ENCODE results near the gene ENDOV.

ENDOV gene

DNA sequence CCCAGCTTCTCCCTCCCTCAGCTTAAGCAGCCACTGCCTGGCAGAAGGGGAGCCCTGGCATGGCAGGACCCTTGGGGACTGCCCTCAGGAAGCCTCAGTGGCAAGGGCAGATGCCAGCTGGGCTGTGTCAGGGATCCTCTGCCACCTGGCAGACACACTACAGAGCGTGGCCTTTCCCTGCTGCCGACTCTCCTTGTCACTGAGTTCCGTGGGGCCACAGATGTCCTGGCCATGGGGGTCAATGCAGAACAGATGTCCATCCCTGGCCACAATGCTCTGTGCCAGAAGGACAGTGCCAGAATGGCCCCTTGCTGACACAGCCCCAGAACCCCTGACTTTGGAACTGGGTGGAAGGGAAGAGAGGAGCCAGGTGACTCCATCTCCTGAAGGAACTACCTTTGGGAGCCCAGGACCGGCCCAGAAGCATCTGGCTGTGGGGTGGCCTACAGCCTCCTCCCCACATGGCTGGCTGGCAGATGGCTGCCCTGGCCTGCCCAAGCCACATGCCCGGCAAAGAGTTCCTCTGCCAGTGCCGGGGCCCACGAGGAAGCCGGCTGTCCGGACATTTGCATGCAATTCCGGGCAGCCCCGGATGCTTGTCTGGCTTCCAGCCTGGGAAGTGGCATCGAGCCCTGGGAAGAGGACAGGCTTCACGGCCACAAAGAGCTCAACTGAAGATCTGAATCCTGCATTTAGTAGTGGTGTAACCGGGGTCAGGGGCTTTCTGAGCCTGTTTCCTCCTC lies 37.4 kb downstream of the ENDOV start:
- FAIRE-seq, result no peak

DNA sequence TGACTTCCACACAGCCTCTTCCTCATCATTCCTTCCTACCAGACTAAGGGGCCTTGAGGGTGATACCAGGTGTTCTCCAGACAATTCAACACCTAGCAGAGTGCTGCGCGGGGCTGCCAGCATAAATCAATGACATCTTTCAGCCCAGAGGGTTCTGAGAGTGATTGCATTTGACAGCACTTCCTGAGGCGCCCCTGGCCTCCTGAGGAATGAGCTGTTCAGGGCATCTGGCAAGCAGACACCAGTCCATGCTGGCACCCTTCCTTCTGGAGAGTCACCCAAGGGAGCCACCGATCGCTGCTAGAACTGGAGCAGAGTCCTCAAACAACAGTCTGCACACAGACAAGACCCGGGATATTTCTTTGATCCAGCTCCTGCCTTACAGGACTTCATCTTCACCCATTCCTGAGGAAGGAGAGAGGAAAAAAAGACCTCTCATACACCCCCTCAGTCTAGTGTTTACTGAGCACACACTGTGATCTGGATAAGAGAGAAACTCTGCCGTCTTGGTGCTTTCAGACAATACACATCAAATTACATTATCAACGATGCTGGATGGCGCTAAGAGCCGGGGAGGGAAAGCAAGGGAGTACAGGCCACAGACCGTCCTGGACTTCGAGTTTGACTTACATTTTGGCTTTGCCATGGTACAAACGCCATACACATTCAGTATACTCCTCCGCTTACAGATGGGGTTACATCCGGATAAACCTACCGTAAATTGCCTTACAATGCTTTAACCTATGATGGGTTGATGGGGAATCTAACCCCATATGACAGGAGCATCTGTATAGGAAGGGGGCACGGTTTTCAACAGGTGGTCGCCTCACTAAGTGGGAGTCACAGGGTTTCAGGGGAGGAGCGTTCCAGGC lies 38.4 kb downstream of the ENDOV start:
- FAIRE-seq, result no peak

DNA sequence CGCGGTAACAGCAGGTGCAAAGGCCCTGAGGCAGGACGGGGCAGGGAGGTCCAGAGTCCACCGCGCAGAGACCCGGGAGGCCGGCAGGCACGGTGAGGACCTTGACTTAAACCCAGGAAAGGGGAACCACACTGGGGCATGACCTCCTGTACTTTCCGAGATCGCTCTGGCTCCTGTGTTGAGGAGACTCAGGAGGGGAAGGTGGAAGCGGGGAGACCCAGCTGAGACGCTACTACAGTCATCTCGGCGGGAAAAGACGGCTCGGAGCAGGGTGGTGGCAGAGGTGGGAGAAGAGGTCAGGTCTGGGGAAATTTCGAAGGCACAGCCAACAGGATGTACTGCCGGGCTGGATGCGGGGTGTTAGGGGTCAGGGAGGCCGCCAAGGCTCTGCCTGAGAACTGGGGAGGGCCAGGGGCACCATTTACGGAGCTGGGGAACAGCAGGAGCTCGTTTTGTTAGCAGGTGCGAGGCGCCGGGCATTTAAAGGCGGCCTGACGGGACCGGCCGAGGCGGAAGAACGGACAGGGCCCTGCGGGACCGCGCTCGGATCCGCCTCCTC lies 39.1 kb downstream of the ENDOV start:
- FAIRE-seq, result no peak

DNA sequence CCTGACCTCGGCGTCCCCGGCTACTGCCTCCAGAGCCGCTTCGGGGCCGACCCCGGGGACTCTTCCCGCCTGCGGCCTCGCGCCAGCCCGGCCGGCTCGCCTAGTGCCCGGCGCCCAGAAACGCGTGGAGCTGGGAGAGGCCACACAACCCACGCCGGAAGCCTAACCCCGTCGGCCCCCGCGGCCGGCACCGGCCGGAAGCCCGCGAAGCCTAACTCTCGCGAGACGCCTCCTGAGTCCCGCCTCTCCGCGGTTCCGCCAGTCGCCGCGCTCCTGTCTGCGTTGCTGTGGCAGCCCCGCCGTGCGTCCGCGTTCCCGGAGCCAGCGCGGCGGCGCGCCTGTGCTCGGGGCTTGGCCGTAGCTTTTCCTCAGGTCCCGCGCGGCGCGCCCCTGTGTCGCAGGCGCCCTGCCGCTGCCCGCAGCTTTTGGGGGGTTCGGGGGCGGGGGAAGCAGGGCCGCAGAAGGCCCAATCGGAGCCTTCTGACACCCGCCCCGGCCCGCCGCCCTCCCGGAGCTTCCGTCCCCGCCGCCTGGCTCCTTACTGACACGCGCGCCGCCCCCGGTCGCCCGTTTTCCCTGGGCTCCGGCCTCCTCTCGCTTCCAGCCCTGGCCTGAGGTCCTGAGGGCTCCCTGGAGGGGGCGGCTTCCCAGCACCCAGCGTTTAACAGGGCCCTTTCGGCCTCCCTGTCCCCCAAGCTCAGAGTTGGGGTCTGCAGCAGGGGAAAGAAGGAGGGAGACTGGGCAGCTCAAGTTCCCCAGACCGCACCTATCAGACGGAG lies 39.8 kb downstream of the ENDOV start:
- FAIRE-seq, result no peak

DNA sequence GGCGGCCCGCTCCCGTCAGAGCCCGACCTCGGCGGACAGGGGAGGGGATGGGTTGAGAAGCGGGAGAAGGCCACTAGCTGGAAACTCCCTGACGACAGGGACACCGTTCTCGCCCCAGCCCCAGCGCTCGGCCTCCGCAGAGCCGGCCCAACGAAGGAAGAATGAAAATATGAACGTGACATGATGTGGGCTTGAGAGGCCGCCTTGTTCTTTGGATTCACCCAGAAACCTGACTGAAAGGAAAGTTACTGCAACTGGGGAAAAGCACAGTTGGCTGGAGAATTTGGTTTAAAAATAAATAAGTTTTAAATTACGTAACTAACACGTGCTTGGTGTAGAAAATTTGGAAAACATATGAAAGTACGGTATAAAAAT lies 40.4 kb downstream of the ENDOV start:
- FAIRE-seq, result no peak

DNA sequence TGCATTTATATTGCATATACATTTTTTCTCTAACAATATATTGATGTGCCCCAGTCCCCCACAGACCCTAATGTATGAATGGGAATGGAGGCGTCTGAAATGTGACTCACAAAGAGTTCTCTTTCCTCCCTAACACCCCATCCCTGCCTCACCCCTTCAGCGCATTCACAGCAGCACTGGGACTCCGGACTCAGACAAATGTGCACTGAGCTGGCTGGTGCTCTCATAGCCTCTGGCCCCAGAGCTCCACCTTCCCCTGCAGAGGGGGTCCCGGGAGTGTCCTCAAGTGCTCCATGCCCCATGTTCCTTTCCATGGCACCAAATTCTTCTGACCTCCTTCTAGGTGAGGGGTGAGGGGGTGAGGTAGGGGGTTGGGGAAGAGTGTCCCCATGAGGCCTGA lies 40.8 kb downstream of the ENDOV start:
- FAIRE-seq, result no peak

DNA sequence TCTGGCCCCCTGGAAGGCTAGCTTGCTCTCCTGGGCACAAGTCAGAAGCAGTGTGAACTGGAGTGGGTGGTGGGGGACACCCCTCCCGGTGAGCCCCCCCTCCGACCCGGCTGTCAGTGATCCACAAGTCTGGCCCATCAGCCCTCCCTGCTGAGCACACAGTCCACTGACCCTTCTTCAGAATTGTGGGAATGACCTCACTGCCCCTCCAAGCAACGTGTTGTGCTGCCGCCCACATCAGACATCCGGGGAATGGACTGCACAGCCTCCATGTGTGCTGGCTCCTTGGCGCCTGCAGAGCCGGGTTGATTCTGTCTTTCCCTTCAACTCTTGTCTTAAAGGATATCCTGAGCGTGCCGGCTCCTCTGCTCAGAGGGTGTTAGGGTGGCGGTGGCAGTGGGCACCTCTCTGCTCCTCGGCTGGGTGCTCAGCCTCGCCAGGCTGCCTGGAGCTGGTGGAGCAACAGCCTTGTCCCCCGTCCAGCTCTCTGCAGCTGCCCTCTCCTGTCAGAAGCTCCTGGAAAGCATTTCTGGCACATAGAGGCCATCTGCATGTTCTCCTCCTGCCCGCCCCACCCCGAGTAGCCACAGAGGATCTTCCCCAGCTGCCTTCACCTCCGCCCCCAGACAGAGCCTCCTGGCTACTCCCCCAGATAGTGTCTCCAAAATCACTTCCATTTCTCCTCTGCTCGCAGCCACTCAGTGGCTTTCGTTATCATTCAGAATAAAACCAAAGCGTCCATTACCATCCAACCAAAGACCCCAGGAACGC lies 41.7 kb downstream of the ENDOV start:
- FAIRE-seq, result no peak

DNA sequence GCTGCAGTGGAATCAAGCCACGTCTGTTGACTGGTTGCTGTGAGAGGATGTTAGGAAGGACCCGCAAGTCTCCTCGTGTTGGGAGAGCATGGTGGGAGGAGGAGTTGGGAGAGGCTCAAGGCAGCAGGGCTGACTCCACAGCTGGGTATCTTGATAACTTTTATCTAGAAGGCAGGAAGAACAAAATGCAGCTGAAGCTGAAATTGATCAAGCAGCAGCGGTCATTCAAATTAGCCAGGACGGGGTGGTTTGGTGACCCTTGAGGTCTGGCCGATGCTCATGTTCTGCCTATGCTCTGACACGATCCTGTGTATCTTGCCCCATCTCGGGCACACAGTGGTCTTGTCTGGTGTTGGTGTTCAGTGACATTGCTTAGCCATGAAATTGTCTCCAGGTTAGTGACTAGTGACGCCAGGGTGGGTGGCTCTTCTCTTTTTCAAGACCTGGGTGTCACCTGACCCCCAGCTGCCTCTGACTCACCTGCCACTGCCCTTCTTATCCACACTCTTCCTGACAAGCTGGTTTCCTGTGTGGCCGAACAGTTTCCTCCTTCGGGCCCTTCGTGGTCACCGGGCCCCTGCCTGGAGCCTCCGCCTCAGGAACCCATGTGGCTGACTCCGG lies 42.4 kb downstream of the ENDOV start:
- no peak for FAIRE-seq

DNA sequence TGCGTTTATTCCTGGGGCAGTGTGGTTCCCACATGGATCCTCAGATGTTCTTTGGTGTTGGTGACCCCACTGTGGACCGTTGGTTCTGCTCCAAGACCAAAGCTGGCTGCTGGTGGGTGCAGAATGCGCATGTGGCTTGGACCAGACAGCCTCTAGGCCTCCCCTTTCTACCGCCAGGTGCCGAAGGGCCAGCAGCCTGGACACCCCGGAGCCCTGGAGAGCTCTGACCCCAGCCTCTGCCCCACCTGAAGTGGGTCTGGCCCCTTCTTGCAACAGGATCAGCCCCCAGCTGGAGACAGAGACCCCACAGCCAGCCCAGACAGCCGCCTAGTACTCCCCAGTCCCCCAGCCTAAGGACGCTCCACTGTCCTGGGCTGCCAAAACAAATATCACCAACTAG lies 43.0 kb downstream of the ENDOV start:
- FAIRE-seq, result no peak

DNA sequence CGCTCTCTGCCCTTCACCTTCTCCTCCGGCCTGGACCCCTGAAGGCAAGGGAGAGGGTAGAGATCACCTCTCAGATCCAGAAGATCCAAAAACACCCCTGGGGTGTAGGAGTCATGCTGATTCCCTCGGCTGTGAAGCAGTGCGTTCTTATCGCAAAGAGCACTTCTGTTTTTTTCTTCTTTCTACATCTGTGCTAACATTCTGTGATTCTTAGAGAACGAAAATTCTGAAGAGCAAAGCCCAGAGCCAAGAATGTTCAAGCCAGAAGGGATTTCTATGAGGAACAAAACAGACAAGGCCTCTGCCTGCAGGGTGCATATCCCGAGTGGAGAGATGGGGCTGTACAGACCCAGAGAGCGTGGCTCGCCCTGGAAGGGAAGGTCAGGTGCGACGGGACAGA lies 44.3 kb downstream of the ENDOV start:
- no peak for FAIRE-seq

DNA sequence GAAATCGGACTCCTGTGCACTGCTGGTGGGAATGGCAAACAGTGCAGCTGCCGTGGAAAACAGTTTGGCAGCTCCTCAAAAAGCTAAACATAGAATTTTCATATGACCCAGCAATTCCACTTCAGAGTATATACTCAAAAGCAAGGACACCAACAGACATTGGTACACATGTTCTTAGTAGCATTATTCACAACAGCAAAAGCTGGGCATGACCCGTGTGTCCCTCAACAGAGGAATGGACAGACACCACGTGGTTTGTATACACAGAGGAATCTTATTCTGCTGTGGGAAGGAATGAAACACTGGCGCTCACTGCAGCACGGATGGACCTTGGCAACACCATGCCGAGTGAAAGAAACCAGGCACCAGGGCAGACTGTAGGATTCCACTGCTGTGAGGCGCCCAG lies 45.5 kb downstream of the ENDOV start:
- no peak for FAIRE-seq

DNA sequence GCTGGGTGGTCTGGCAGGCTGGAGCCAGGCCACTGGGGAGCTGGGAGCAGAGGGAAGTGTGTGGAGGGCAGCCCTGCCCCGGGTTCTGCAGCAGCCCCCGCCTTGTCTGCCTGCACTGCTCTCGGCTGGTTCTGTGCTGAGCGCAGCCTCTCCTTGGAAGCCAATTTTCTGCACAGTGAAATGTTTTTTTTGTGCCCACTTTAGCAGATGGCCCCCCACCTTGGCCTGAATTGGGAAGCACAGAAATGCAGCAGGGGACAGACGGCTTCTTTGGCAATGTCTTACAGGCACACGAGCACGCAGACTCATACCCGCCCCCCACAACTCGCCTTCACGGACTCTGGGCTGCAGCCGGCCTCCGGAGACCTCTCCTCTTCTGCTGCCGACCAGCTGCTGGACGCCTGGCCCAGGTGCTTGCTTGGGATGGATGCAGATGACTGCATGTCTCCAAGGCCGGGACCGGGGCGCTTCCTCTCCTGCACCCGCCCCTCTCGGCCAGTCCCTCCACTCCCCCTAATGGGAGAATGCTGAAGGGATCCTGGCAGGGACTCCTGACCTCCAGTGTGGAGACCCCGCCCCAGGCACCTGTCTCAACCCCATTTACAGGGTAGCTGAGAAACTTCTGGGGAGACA lies 46.7 kb downstream of the ENDOV start:
- no peak for FAIRE-seq

DNA sequence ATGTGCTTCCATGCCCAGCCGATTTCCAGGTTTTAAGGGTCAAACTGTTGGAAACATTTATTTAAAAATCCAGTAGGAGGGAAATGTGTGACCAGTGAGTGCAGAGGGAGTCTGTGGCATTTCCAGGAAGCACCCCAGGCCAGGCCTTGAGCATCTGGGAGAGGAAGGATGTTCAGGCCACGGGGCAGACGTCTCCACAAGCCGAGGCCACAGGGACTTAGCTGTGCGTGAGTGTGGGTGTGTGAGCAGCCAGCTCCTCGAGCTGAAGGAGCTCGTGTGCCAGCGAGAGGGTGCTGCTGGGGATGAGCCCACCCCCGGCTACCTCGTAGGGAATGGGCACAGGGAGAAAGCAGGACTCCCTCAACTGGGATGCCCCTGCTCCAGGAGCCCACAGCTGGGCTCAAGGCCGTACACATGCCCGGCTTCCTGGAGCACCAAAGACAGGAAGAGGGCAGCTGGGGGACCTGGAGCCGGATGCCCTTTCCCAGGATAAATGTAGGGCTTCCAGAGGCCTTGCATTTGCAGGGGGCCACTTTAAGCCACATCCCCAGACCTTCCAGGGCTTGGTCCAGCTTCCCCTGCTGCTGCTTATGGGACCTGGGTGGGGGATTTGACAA lies 48.9 kb downstream of the ENDOV start:
- no peak for FAIRE-seq

DNA sequence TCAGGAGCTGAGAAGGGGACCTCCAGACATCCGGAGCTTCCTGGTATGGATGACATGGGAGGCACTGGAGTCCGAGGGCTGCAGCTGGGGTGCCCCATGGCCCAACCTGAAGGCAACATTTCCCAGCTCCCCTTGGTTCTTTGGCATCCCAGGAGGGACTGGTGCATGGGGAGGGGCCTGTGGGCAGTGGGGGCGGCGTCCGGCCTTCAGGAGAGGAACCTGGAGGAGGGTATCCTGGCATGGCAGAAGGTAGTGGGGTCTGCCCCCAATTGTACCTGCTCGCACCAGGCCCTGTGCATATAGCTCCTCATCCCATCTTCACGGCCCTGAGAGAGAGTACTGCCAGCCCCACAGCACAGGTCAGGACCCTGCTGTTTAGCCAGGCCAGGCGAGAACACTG lies 49.5 kb downstream of the ENDOV start:
- FAIRE-seq, result no peak

DNA sequence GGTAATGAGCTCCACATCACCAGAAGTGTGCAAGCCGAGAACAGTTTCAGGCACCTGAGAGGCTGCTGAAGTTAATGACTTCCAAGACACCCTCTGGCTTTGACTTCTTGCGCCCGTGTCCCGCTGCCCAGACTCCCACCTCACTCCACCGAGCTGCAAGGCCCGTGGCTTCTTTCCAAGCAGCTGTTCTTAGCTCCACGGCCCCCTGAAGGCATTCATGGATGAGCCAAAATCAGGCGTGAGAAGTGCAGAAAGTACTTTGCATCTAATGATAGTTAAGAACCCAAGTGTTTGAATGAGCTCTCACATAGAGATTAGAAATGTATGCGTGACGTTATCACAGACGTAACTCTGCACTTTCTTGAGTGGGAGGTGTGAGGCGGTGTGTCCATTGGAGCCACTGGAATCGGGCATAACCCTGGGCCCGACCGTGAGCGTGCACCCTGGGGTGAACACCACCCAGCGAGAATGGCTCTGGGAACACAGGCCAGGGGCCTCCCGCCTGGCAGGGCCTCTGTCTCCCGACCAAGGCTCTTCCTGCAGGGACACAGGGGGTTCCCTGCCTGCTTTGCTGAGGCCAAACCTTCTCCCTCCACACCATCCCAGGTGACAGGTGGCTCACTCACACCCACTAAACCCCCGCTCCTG lies 50.5 kb downstream of the ENDOV start:
- FAIRE-seq, result no peak

DNA sequence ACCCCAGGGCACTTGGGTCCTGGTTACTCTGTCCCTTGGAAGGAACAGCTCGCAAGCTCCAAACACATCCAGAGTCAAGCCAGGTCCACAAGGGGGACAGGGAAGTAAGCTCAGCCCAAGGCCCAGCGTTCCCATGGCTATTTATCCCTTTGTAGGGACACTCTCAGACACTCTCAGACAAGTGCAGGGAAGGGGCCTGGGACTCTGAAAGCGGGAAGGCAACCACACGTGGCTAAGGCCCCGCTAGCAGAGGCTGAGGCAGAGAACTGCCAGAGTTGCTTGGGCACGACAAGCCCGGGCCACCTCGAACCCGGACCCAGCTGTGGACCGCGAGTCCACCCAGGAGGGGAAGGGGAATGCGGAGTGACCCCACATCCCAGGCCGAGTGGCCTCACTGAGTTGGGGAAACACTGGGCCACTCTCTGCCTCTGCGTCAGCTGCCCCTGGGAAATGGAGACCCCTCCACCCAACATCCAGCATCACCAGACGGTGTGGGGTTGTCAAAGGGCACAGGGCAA lies 51.3 kb downstream of the ENDOV start:
- FAIRE-seq, result no peak

DNA sequence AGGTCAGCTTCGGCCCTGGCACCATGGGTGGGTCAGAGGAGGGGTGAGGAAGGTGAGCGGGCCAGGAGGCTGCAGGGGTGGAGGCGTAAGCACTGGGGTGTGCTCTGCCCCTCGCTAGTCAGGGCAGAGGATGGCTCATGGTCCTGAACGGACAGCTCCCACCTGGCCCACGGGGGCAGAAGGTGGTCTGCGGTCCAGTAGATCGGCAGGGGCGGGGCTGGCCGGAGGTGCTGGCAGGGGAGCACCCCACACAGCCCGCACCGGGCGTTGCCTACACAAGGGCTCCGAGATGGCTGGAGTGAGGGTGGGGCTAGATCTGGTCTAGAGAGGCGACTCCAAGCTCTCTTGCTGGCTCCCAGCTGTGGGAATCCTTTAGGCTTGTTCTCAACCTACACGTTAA lies 53.3 kb downstream of the ENDOV start:
- FAIRE-seq, result no peak

DNA sequence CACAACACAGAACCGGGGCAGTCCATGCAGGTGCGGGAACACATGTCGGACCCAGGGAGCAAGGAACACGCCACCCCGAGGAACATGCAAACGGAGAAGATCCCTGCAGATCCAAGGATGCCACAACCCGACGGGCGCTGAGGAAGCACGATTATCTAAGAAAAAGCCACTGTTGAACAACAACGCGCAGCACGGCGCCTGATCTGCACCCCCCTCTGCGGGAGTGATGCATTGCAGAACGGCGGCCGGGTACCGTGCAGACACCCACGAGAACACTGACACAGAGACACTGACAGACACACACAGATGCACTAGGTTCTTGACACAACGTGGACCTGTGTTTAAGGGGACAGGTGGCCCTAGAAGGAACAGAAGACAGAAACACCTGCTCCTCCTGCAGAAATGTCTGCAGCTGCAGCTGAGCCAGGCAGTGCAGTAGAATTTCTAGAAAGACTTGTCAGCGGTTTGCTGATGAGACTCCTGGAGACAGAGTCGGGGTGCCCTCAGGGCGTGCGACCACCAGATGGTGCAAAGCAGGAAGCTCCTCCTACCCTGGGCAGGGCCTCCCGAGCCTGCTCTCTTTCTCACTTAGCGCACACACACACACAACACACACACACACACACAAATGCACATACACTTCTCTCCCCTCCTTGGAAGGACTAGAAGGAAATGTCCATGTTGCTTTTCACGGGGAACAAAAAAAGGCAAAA lies 54.0 kb downstream of the ENDOV start:
- no peak for FAIRE-seq

DNA sequence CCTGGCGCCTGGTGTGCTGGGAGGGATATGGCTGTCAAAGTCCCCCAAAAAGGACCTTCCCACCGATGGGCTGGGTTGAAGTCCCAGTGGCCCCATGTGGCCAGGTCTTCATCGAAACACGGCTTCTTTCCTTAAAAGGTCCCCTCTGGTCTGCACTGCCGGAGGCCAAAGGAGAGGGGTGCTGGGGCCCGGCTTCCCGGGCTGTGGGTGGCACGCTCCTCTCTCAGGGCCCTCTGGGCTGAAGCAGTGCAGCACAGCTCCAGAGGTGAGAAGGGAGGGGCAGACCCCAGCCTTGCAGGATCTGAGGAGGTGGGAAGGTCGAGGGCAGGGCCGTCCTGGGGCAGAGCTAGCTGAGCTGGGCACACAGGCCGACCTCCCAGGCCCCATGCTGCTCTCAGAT lies 54.7 kb downstream of the ENDOV start:
- FAIRE-seq, result no peak

DNA sequence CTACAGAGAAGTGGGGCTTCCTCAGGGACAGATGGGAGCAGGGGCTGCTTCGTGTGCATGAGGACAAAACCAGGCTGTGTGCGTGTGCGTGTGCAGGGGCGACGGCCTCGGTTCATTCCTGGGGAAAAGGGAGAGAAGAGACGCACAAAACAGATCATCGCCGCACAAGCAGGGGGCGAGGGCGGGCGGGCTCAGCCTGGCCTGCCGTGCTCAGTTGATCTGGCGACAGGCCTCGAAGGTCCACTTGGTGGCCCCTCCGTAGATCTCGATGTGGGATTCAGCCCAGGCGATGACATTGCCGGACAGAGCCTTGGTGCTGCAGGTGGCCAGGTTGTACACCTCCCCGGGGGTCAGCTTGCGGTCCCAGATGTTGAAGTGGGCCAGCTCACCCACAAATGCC lies 55.6 kb downstream of the ENDOV start:
- FAIRE-seq, result no peak
